Measurements from ENCODE around the gene FAM237B. TPM values are rescaled to one million over a fixed set of nuclear protein-coding genes. Genes with fewer than 3 reads are reported as not detected.

FAM237B gene
- total RNA-seq, 1 donor from 2014 or later = not detected

GRCh38 chr7:90313907-90314306 lies 7.2 kb downstream of the FAM237B start:
- Mint-ChIP-seq H3K27ac (ENCODE audit: unreplicated experiment) (no peak overlapping the region), H3K36me3 (ENCODE audit: low read depth, unreplicated experiment) (no peaks in the 10 kb centered on the region), H3K27me3 (ENCODE audit: unreplicated experiment) (no peaks in the 10 kb centered on the region), H3K9me3 (ENCODE audit: unreplicated experiment) (no peaks in the 10 kb centered on the region), H3K4me1 (ENCODE audit: unreplicated experiment) (no peaks in the 10 kb centered on the region), H3K4me3 (ENCODE audit: unreplicated experiment) (no peak overlapping the region)
- TF ChIP-seq CTCF (IDR thresholded peaks at IDR 0.05; ENCODE audit: unreplicated experiment) = no peak
- no peak for DNase-seq (ENCODE audit: low spot score)

- TF ChIP-seq CTCF (IDR thresholded peaks at IDR 0.05; ENCODE audit: unreplicated experiment) = no peak
- no peak overlapping the region for H3K27ac Mint-ChIP-seq (ENCODE audit: unreplicated experiment)
Observed at GRCh38 chr7:90312745-90313144, 8.4 kb downstream of the FAM237B start.

GRCh38 chr7:90311175-90311574 lies 9.9 kb downstream of the FAM237B start:
- H3K4me1 Mint-ChIP-seq (ENCODE audit: unreplicated experiment) = no peaks in the 10 kb centered on the region
- no peak overlapping the region for H3K27ac Mint-ChIP-seq (ENCODE audit: unreplicated experiment)
- H3K9me3 Mint-ChIP-seq (ENCODE audit: unreplicated experiment) = no peaks in the 10 kb centered on the region
- H3K36me3 Mint-ChIP-seq (ENCODE audit: low read depth, unreplicated experiment) = no peaks in the 10 kb centered on the region
- DNase-seq (ENCODE audit: low spot score) = no peak
- H3K27me3 Mint-ChIP-seq (ENCODE audit: unreplicated experiment) = no peaks in the 10 kb centered on the region
- H3K4me3 Mint-ChIP-seq (ENCODE audit: unreplicated experiment) = no peak overlapping the region
- TF ChIP-seq CTCF (IDR thresholded peaks at IDR 0.05; ENCODE audit: unreplicated experiment) = no peak

More at GRCh38 chr7:90312745-90313144, 8.4 kb downstream of the FAM237B start:
- Mint-ChIP-seq H3K9me3 (ENCODE audit: unreplicated experiment) (no peaks in the 10 kb centered on the region), H3K36me3 (ENCODE audit: low read depth, unreplicated experiment) (no peaks in the 10 kb centered on the region), H3K4me1 (ENCODE audit: unreplicated experiment) (no peaks in the 10 kb centered on the region), H3K4me3 (ENCODE audit: unreplicated experiment) (no peak overlapping the region), H3K27me3 (ENCODE audit: unreplicated experiment) (no peaks in the 10 kb centered on the region)
- DNase-seq (ENCODE audit: low spot score) = no peak

GRCh38 chr7:90309872-90310271 lies 11.2 kb downstream of the FAM237B start:
- DNase-seq (ENCODE audit: low spot score) = no peak
- H3K27ac Mint-ChIP-seq (ENCODE audit: unreplicated experiment) = no peak overlapping the region
- no peaks in the 10 kb centered on the region for H3K27me3 Mint-ChIP-seq (ENCODE audit: unreplicated experiment)
- H3K9me3 Mint-ChIP-seq (ENCODE audit: unreplicated experiment) = no peaks in the 10 kb centered on the region
- TF ChIP-seq CTCF (IDR thresholded peaks at IDR 0.05; ENCODE audit: unreplicated experiment) = no peak
- no peak overlapping the region for H3K4me3 Mint-ChIP-seq (ENCODE audit: unreplicated experiment)
- H3K4me1 Mint-ChIP-seq (ENCODE audit: unreplicated experiment) = no peaks in the 10 kb centered on the region
- no peaks in the 10 kb centered on the region for H3K36me3 Mint-ChIP-seq (ENCODE audit: low read depth, unreplicated experiment)

- no peak for TF ChIP-seq CTCF (IDR thresholded peaks at IDR 0.05; ENCODE audit: unreplicated experiment)
- H3K36me3 Mint-ChIP-seq (ENCODE audit: low read depth, unreplicated experiment) = no peaks in the 10 kb centered on the region
- H3K4me1 Mint-ChIP-seq (ENCODE audit: unreplicated experiment) = peaks cover 2% of the 10 kb centered on the region
- H3K4me3 Mint-ChIP-seq (ENCODE audit: unreplicated experiment) = no peak overlapping the region
- H3K27me3 Mint-ChIP-seq (ENCODE audit: unreplicated experiment) = peaks cover 2% of the 10 kb centered on the region
- H3K27ac Mint-ChIP-seq (ENCODE audit: unreplicated experiment) = no peak overlapping the region
- DNase-seq (ENCODE audit: low spot score) = no peak
- no peaks in the 10 kb centered on the region for H3K9me3 Mint-ChIP-seq (ENCODE audit: unreplicated experiment)
Observed at GRCh38 chr7:90303241-90303640, 17.9 kb downstream of the FAM237B start.
